ENCODE data around the gene SEMA6B.

Gene SEMA6B

GRCh38 chr19:4588291-4588761 is 28.8 kb upstream of the SEMA6B start:
- no peak for FAIRE-seq

GRCh38 chr19:4587527-4587926 is 28.0 kb upstream of the SEMA6B start:
- no peak for FAIRE-seq

GRCh38 chr19:4586691-4587090 is 27.2 kb upstream of the SEMA6B start:
- FAIRE-seq: no peak

- no peak for FAIRE-seq
These were observed 26.8 kb upstream of the SEMA6B start for GRCh38 chr19:4586245-4586644.

- FAIRE-seq: no peak
These were observed 26.1 kb upstream of the SEMA6B start for GRCh38 chr19:4585556-4585955.

- no peak for FAIRE-seq
These were observed 25.4 kb upstream of the SEMA6B start for GRCh38 chr19:4584670-4585460.

- FAIRE-seq: no peak
These were observed 24.6 kb upstream of the SEMA6B start for GRCh38 chr19:4583961-4584669.

- no peak for FAIRE-seq
These were observed 23.7 kb upstream of the SEMA6B start for GRCh38 chr19:4582980-4583842.

GRCh38 chr19:4581666-4582553 is 22.4 kb upstream of the SEMA6B start:
- FAIRE-seq: no peak

- no peak for FAIRE-seq
These were observed 21.6 kb upstream of the SEMA6B start for GRCh38 chr19:4580961-4581665.

- FAIRE-seq: no peak
These were observed 20.8 kb upstream of the SEMA6B start for GRCh38 chr19:4580021-4580901.

GRCh38 chr19:4579389-4579788 is 19.9 kb upstream of the SEMA6B start:
- no peak for FAIRE-seq

GRCh38 chr19:4578552-4579248 is 19.2 kb upstream of the SEMA6B start:
- no peak for FAIRE-seq

GRCh38 chr19:4577020-4577782 is 17.7 kb upstream of the SEMA6B start:
- no peak for FAIRE-seq

GRCh38 chr19:4576016-4576933 is 16.8 kb upstream of the SEMA6B start:
- FAIRE-seq: no peak

GRCh38 chr19:4575267-4576015 is 16.0 kb upstream of the SEMA6B start:
- FAIRE-seq: no peak

GRCh38 chr19:4573682-4574081 is 14.2 kb upstream of the SEMA6B start:
- FAIRE-seq: no peak
